H1 (cell line): ENCODE measurements around the gene LIN28B. TPM values are rescaled to one million over a fixed set of nuclear protein-coding genes. Genes with fewer than 3 reads are reported as not detected.

Experiments used
- BCL11A ChIP-seq, 2 experiments: IDR thresholded peaks; one replicate each; pipeline ENCODE4 v1.6.1; 2011; ENCODE audit warnings: low read depth in 2 of 2, low read length in 2 of 2, mild to moderate bottlenecking in 2 of 2
- CBX5 ChIP-seq: fragments of 300-800, 300-1000 bp; sonication (generic); IDR thresholded peaks from 2 replicates; pipeline ENCODE4 v1.7.1; 2016; ENCODE audit warnings: antibody characterized with exemption, low read length, low read depth
- POU5F1 ChIP-seq: IDR thresholded peaks from 2 replicates; pipeline ENCODE4 v1.6.1; 2011; ENCODE audit warnings: low read depth, mild to moderate bottlenecking, low read length, moderate library complexity
- polyA plus RNA-seq, 7 experiments: library from polyadenylated mRNA; depleted of rRNA in 3 of 7; stranded (reverse) in 5 of 7; unstranded in 2 of 7; fragments of >200 nt in 5 of 7; fragments of 200-250 nt in 2 of 7; gene quantifications; 1 replicate in 5 of 7; 2 replicates in 1 of 7; 4 replicates in 1 of 7; pipeline versions ENCODE4 v1.2.1 to v1.2.3, GENCODE V29; 2011 to 2013; ENCODE audit warnings: missing spikeins in 2 of 7, mixed read lengths in 2 of 7
- total RNA-seq: library from RNA; stranded (reverse); fragmentation: NEBNext Ultra II Directional; extraction: Animal tissue kit (Norgen Biotek cat#: 25700); gene quantifications from 2 replicates; pipeline ENCODE4 v1.2.1, GENCODE V29; 2021

The LIN28B gene
- total and polyA plus RNA-seq, 2 of the 8 experiments (the other 6 are each of a cell fraction or from before 2014, with no cell fraction given), result 27.4 to 94.7 TPM

DNA sequence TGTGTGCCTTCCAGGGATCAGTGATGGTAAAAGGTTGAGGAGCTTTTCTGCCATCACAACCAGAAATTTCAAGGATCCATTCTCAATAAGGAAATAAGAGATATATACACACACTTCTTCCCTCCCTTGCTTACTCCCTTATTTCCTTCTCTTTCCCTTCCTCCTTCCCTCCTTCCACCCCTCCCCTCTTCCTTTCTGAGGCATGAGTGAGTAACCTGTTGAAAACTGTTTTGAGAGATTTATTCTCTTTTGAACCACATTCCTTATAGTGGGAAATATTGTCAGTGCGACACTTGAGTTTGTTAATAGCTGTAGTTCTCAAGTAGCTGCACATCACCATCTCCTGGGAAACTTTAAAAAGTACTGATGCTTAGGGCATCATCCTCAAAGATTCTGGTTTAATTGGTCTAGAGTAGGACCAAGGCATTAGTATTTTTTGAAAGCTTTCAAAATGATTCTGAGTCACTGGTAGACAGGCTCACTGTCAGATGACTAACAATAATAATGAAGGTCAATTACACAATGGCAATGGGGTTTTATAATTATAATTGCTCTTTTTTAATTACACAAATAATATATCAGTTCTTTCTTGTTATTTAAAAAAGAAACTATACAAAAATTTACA lies 113.0 kb downstream of the LIN28B start (continued):
- TF ChIP-seq CBX5, result no peak
- no peak for TF ChIP-seq POU5F1
- TF ChIP-seq BCL11A (IDR thresholded peaks at IDR 0.05; ENCODE audit: low read depth in 2 of 2, low read length in 2 of 2), result no peak
